GM19397 (cell line): Measurements from ENCODE around the gene NIFK.
A peak's percentile ranks its signal among the peaks of the same experiment; 100 is the strongest.
"Not testable (repeated sequence)": the region's sequence is repeated elsewhere in the genome, so short reads cannot be mapped to it uniquely, and the experiment has no call there.

Source experiments
- ATAC-seq: cut with Tn5 transposase; IDR thresholded peaks from one replicate; pipeline ENCODE4 v1.9.1; 2021; ENCODE audit warnings: mild to moderate bottlenecking, moderate library complexity; ENCODE audit not compliant: unreplicated experiment

The NIFK gene

GRCh38 chr2:121735518-121736074 is 1.1 kb downstream of the NIFK start:
- no peak for ATAC-seq

DNA sequence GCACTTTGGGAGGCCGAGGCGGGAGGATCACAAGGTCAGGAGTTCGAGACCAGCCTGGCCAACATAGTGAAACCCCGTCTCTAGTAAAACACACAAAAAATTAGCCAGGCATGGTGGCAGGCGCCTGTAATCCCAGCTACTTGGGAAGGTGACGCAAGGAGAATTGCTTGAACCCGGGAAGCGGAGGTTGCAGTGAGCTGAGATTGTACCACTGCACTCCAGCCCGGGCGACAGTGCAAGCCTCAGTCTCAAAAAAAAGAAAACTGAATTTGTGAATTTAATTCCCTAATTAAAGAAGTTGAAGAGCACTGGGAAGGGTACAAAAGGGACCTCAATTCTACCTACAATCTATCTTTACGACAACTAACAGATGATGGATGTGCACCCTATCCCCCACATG is 2.1 kb downstream of the NIFK start:
- ATAC-seq, result not testable (repeated sequence)

GRCh38 chr2:121731366-121731765 is 5.3 kb downstream of the NIFK start:
- ATAC-seq, result no peak

DNA sequence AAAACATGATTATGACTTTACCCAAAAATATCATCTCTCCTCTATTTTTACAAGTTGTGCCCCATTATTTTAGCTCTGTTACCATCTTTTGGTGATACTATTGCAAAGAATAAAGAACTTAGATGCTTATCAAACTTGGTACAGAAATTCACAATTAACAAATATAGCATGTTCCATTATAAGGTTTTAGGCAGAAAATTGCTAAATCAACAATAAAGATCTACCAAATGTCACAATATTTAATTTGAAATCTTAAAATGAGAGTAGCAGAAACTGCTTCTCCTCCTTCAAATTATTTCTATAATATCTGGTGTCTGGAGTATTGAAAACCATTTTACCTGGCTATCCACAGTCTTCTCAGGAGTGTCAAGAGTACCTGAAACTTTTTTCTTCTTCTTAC is 8.7 kb downstream of the NIFK start:
- no peak for ATAC-seq

DNA sequence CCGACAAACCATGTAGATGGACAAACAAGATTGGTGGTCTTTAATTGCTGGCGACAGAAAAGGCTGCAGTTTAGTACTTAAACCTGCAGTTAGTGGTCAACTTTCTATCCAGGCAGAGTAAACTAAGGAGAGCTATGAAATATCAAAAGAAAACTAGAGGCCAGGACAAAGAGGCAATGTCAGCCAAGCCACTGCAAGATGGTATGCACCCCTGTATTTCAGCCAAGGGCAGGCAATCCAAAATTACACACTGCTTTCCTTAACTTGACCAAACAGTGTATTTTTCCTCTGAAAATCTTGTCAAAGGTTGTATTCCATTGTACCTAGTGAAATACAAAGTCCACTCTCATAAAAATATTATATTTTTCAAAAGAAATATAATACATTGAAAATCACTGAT is 9.3 kb downstream of the NIFK start:
- ATAC-seq, result no peak

DNA sequence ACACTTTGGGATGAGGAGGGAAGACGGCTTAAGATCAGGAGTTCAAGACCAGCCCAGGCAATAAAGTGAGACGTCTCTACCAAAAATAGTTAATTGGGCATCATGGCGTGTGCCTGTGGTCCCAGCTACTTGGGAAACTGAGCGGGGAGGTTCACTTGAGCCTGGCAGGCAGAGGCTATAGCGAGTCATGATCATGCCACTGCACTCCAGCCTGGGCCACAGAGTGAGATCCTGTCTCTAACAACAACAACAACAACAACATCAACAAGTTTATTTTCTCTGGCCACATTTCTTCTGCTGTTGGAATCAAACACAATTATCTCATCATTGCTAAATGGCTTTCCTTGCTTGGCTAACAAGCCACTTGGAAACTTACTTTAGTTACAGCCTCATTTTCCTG is 13.4 kb downstream of the NIFK start:
- ATAC-seq, result no peak

GRCh38 chr2:121722479-121722878 is 14.2 kb downstream of the NIFK start:
- no peak for ATAC-seq

GRCh38 chr2:121721926-121722325 is 14.7 kb downstream of the NIFK start:
- ATAC-seq, result no peak

DNA sequence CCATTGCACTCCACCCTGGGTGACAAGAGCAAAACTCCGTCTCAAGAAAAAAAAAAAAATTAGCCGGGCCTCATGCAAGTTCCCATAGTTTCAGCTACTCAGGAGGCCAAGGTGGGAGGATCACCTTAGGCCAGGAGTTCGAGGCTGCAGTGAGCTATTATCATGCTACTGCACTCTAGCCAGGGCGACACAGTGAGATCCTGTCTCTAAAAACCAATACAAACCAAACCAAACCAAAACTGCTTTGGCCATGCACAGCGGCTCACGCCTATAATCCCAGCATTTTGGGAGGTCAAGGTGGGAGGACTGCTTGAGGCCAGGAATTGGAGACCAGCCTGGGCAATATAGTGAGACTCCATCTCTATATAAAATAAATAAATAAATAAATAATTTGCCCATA is 19.1 kb downstream of the NIFK start:
- ATAC-seq, result no peak

DNA sequence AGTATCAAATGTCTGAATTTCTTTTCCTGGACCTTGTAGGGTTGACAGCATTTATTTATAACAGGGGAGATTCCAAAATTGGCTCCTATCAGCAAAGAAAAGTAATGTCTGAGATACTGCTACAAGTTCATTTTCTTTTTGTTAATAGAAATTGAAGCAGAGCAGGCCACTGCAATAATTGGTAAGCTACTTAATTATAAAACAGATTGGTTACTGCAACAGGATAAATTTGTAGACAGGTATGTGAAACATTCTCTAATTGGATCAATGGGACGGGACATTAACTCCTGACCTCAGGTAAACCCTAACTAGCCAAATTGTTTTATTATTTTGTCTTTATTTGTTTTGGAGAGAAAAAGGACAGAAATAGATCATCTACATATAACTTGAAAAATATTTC is 20.5 kb downstream of the NIFK start:
- no peak for ATAC-seq

- not testable (repeated sequence) for ATAC-seq
Observed at GRCh38 chr2:121711481-121711880, 25.2 kb downstream of the NIFK start.

GRCh38 chr2:121710470-121711170 is 26.1 kb downstream of the NIFK start:
- no peak for ATAC-seq

- ATAC-seq, result no peak
Observed at GRCh38 chr2:121709776-121710469, 26.8 kb downstream of the NIFK start.

DNA sequence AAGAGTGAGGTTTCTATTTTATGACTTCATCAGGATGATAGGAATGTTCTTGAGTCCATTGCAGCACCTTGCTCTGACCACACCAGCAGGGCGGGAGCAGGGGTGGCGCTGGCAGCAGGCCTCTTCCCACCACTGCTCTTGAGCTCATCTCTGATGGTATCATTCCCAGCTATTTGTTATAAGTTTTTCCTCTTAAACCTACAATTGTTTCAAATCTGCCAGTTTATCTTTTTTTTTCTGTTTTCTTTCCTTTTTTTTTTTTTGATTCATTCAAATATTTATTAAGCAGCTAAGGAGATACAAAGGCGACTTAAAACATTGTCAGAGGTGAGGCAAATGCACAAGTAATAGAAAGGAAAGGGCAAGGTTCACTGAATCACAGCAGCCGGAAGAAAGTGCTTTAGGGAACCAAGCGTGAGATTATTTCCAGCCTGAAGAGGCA is 28.7 kb downstream of the NIFK start:
- no peak for ATAC-seq

- ATAC-seq, result no peak
Observed at GRCh38 chr2:121707344-121707919, 29.2 kb downstream of the NIFK start.

DNA sequence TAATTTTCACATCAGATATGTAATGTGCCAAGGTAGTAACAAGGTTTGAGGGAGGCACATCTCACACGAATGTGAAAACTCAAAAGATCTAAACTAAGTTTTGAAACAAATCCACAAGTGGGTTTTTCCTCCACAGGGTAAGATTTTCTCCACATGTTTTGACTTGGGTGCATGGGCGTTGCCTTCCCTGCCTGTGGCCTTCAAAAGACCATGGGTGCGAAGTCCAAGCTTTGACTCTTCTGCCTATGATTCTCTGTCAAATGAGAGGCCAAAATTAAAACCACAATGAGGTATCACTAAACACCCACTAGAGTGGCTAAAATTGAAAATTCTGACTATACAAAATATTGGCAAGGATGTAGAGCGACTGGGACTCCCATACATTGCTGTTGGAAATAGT is 30.7 kb downstream of the NIFK start:
- no peak for ATAC-seq

DNA sequence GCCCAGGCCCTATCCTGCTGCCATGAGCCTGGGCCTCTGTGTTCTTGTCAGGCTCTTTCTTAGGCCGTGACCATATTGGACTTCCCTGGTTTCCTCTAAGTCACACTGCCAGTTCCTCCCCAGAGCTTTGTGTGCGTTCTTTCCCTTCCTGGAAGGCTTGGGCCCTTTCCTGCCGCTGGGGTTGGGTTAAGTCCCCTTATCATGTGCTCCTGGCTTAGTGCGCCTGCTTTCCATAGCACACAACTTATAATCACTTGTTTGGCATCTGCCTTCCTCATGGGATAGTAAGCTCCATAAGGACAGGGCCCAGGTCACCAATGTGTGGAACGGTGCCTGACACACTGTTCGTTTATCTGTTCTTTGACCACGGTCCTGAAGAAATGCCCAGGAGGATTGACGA is 31.3 kb downstream of the NIFK start:
- no peak for ATAC-seq

- ATAC-seq, result not testable (repeated sequence)
Observed at GRCh38 chr2:121701761-121702160, 34.9 kb downstream of the NIFK start.

- ATAC-seq, result peak; percentile 98
Observed at GRCh38 chr2:121699421-121700333, 37.0 kb downstream of the NIFK start.

DNA sequence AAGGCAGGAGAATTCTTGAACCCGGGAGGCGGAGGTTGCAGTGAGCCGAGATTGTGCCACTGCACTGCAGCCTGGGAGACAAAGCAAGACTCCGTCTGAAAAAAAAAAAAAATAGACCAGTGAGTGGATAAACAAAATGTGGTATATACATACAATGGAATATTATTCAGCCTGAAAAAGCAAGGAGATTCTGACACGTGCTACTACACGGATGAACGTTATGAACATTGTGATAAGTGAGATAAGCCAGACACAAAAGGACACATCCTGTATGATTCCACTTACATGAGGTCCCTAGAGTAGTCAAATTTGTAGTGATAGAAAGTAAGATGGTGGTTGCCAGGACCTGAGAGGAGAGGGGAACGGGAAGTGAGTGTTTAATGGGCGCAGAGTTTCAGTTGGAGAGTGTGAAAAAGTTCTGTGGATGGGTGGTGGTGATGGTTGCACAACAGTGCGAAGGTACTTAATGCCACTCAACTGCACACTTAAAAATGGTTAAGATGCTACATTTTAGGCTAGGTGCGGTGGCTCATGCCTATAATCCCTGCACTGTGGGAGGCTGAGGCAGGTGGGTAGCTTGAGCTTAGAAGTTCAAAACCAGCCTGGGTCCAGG is 38.3 kb downstream of the NIFK start:
- ATAC-seq, result no peak
